CD4-positive, alpha-beta T cell treated with Interleukin-4 for 4 hours (primary cell): ENCODE results near the gene RGS1.

Experiments used
- DNase-seq: peaks from one replicate; pipeline ENCODE4 v3.0.0-alpha.2; 2020

The RGS1 gene

GRCh38 chr1:192554904-192555303 is 20.7 kb upstream of the RGS1 start:
- DNase-seq: no peak

GRCh38 chr1:192555399-192555798 is 20.2 kb upstream of the RGS1 start:
- DNase-seq: no peak

DNA sequence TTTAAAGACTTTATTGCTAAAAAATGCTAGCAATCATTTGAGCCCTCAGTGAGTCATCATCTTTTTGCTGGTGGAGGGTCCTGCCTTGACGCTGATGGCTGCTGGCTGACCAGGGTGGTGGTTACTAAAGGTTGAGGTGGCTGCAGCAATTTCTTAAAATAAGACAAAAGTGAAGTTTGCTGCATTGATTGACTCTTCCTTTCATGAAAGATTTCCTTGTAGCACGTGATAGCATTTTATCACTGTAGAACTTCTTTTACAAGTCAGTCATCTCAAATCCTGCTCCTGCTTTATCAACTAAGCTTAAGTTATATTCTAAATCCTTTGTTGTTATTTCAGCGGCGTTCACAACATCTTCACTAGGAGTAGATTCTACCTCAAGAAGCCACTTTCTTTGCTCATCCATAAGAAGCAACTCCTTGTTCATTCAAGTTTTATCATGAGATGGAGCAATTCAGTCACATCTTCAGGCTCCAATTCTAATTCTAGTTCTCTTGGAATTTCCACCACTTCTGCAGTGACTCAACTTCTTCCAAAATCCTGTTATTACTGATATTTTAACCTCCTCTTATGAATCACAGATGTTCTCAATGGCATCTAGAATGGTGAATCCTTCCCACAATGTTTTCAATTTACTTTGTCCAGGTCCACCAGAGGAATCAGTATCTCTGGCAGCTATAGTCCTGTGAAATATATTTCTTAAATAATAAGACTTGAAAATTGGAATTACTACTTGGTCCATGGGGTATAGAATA is 17.6 kb upstream of the RGS1 start:
- no peak for DNase-seq

DNA sequence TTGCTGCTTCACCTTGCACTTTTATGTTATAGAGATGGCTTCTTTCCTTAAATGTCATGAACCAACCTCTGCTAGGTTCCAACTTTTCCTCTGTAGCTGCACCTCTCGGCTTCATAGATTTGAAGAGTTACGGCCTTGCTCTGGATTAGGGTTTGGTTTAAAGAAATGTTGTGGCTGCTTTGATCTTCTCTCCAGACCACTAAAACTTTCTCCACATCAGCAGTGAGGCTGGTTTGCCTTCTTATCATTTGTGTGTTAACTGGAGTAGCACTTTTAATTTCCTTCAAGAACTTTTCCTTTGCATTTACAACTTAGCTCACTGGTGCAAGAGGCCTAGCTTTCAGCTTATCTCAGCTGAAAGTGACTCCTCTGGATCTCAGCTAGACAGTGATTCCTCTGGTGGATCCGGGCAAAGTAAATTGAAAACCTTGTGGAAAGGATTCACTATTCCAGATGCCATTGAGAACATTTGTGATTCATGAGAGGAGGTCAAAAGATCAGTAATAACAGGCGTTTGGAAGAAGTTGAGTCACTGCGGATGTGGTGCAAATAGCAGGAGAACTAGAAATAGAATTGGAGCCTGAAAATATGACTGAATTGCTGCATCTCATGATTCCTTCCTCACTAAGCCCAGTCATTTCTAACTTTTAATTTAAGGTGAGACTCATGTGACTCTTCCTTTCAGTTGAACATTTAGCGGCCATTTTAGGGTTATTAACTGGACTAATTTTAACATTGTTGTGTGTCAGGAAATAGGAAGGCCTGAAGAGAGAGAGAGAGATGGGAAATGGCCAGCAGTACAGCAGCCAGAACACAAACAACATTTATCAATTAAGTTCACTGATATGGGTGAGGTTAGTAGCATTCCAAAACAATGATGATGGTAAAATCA is 16.2 kb upstream of the RGS1 start:
- peak; percentile 41 for DNase-seq

DNA sequence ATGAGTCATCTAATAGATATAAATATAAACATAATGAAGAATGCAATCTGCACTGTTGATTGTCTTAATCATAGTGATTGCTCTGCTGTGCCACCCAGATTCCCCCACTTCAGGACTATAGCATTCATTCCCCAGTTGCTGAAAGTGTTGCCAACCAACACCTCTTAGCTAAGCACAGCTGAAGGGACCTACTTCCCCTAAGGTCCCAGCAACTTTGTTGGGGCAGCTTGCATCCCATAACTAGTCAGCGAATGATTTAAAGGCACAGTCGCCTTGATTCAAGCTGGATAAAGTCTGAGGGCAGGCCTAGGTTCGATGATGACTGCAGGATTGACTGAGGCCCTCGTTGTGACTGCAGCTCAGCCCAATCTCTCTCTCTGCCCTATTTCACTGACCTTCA is 14.3 kb upstream of the RGS1 start:
- no peak for DNase-seq

- no peak for DNase-seq
Measured at GRCh38 chr1:192563129-192563528, 12.4 kb upstream of the RGS1 start.

GRCh38 chr1:192564099-192564498 is 11.5 kb upstream of the RGS1 start:
- DNase-seq: no peak

- no peak for DNase-seq
Measured at GRCh38 chr1:192565946-192566345, 9.6 kb upstream of the RGS1 start.

GRCh38 chr1:192566657-192567056 is 8.9 kb upstream of the RGS1 start:
- no peak for DNase-seq

DNA sequence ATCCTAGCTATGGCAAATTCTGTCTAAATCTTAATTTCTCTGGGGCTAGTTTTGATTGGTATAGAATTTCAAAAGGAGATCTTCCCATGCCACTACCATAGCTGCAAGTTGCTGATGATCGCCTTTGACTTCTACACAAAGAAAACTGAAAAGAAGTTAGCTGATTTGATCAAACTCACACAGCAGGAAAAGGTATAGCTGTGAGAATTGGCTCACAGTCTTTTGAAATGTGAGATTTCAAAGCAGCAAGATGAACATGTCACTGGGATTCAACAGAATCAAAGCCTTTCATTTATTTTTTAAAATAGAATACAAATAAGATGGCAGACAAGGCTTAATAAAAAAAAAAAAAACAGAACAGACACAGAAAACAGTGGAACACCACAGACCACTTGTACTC is 7.5 kb upstream of the RGS1 start:
- DNase-seq: no peak

DNA sequence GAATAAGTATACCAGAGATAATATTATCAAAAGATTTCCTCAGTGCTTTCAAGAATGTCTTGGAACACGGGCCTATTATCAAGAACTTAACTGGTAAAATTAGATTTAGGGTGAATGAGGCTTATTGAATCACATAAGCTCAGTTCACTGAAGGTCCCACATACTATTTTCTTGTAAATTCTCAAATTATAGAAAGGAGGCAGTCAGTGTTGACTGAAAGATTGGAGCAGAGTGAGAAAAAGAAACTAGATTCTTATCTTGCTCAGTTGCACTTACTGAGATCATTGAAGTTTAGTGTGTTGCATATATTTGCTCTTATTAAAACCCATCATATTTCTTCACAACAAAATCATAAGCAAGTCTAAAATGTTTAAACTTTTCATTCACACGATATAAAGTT is 3.9 kb upstream of the RGS1 start:
- peak; percentile 42 for DNase-seq

DNA sequence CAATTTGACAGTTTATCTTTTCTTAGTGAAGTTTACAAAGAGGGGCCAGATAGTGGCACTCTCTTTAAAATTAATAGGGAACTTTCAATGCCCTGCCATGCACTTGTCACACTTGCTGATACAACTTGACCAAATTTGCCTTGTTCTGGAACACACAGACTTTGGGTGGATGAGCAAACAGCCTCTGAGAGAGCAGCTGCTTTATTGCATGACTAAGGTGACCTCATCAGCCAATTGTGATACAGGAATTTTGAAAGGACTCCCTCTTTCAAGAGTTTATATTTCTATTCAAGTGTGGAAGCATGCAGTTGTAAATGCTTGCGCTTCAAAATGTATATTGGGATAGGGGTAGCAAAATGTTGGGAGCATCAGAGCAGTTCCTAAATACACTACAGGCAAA is 2.1 kb upstream of the RGS1 start:
- DNase-seq: no peak

DNA sequence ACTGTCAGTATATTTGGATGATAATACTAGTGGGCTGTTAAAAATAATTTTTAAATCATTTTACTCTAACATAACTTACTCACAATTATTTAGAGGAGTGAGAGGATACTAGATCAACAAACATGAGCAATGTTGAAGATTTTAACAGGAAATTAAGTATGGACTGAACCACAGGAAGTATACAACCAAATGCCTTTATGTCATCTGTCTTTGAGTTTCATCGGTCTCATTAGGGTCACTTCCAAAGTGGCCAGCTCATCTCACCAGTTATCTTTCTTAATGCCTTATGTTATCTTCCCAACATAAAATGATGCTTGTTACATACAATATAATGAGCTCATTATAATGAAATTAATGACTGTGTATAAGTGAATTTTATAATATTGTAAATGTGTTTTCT is 1.5 kb upstream of the RGS1 start:
- DNase-seq: no peak

DNA sequence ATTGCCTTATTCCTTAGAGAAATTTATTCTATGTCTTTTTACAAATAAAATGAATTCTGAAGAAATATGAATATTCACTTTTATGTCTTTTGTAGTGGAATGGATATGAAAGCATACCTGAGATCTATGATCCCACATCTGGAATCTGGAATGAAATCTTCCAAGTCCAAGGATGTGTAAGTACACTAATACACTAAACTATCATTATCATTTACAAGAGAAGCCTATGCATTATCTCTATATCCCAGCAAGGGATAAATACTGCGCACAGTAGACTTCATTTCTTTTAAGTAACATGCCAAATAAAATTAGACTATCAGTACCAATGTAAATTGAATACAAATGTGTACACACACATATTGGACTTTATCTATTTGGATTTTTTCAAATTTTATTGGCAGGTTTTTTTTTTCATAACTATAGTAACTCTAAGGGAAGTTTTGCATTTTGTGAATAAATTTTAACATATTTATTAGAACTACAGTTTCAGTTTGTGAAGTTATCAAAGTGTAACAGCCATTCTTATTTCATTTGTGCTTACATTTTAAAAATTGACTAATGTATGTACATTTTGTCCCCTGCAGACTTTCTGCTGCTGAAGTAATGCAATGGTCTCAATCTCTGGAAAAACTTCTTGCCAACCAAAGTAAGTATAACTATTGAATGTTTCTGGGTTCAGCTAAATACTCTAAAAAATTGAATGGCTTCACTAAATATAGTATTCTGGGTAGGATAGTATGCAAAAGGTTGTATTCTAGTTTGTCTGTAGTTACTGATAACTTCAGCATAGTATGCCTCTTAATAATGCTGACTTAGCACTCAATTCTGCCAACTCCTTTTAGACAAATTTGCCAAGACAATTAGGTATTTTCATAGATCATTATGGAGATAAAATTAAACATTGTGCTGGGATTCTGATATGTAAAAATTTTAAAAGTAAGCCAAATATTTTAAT is 894 bp downstream of the RGS1 start:
- DNase-seq: no peak

- DNase-seq: no peak
Measured at GRCh38 chr1:192577145-192578140, 1.9 kb downstream of the RGS1 start.

- no peak for DNase-seq
Measured at GRCh38 chr1:192578144-192578909, 2.8 kb downstream of the RGS1 start.

GRCh38 chr1:192579010-192579738 is 3.6 kb downstream of the RGS1 start:
- DNase-seq: peak; percentile 66

GRCh38 chr1:192580351-192580962 is 4.9 kb downstream of the RGS1 start:
- peak; percentile 51 for DNase-seq

DNA sequence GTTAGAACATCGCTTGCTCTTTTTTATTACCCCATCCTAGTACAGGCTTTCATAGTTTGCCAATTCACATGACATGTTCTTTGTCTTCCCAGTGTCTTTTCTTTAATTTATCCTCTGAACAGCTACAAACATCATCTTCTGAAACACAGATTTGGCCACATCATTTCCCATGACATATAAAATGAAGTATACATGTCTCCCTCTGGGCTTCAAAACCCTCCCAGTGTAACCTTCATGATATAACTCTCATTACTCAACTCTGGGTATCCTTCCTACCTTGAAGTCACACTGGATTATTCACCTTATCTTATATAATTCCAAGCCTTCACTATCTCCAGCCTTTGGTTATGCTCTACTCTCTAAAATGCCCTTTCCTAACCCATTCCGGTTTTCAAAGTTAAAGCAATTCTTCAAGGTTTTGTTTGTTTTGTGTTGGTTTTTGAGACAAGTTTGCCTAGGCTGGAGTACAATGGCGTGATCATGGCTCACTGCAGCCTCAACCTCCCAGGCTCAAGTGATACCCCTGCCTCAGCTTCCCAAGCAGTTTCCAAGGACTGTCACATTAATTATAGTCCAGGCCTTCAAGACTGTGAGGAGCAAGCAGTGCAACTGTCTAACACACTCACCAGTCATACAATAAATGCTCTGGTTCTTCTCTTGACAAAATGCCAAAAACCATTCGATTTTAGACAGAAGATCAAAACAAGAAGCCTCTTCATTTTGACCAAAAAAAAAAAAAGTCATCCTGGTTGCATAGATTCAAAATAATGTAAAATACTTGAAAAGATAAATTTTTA is 5.8 kb downstream of the RGS1 start:
- DNase-seq: no peak
